Sigmoid colon (tissue), 7 donors: Measurements from ENCODE around the gene ZACN. TPM values are rescaled to one million over a fixed set of nuclear protein-coding genes. Genes with fewer than 3 reads are reported as not detected.

ENCODE experiments used
- DNase-seq: peaks from one replicate; pipeline ENCODE4 v3.0.0-alpha.2; 2019
- H3K27ac ChIP-seq, 4 donors: fragments of 200-600 bp; sonication (generic); one replicate each; pipeline ENCODE4 v1.5.1; 2016 to 2019; ENCODE audit warnings: mild to moderate bottlenecking in 1 of 4
- H3K27me3 ChIP-seq, 3 donors: fragments of 200-600 bp; sonication (generic); one replicate each; pipeline ENCODE4 v1.5.1; 2019; ENCODE audit warnings: mild to moderate bottlenecking in 1 of 3
- H3K36me3 ChIP-seq, 4 donors: fragments of 200-600 bp; sonication (generic); one replicate each; pipeline ENCODE4 v1.5.1; 2016 to 2019
- H3K4me1 ChIP-seq, 4 donors: fragments of 200-600 bp; sonication (generic); one replicate each; pipeline ENCODE4 v1.5.1; 2017 to 2019
- H3K4me3 ChIP-seq, 4 donors: fragments of 200-600 bp; sonication (generic); one replicate each; pipeline ENCODE4 v1.5.1; 2017 to 2019; ENCODE audit warnings: mild to moderate bottlenecking in 2 of 4, moderate library complexity in 1 of 4
- H3K9me3 ChIP-seq, 4 donors: fragments of 200-600 bp in 3 of 4; sonication (generic) in 3 of 4; one replicate each; pipeline versions ENCODE4 v1.5.1 to v1.6.1; 2013 to 2019
- EP300 ChIP-seq, 4 donors: sonication (generic); formaldehyde crosslinking; IDR thresholded peaks; one replicate each; pipeline ENCODE4 v1.6.1; 2017; ENCODE audit warnings: antibody characterized with exemption in 4 of 4
- POLR2A ChIP-seq, 2 donors: fragments of 450-650 bp; IDR thresholded peaks; one replicate each; pipeline ENCODE4 v1.6.1; 2016; ENCODE audit warnings: antibody characterized with exemption in 2 of 2, mild to moderate bottlenecking in 2 of 2, moderate library complexity in 2 of 2
- POLR2AphosphoS5 ChIP-seq, 4 donors: sonication (generic); formaldehyde crosslinking; IDR thresholded peaks; one replicate each; pipeline ENCODE4 v1.6.1; 2017; ENCODE audit warnings: antibody characterized with exemption in 4 of 4
- WGBS, 2 donors: extraction: QIAGEN DNeasy Blood & Tissue Kit; methylation state at CpG; one replicate each; pipeline ENCODE4 v1.1.7; 2013; 5-methylcytosine and 5-hydroxymethylcytosine counted together
- intact Hi-C: fragments of 100-400 bp; cut with DNase I; formaldehyde crosslinking; loops from one replicate; pipeline ENCODE4 v1.15.1; 2023
- polyA plus RNA-seq, 3 donors: library from polyadenylated mRNA; stranded (reverse); fragments of 200-250 nt; gene quantifications; one replicate each; pipeline ENCODE4 v1.2.3, GENCODE V29; 2013
- total RNA-seq, 4 donors: library from RNA; depleted of rRNA; stranded (reverse); fragments of >200 nt; gene quantifications; one replicate each; pipeline ENCODE4 v1.1.0, GENCODE V29; 2016
- TF ChIP-seq, protein P1 (sequence below), 4 experiments: fragments of 450-650 bp in 3 of 4; fragments of 200-600 bp in 1 of 4; IDR thresholded peaks; one replicate each; pipeline ENCODE4 v1.5.1; 2016 to 2019; ENCODE audit warnings: antibody characterized with exemption in 4 of 4, mild to moderate bottlenecking in 3 of 4, moderate library complexity in 2 of 4
- donor health status: healthy with polysubstance abuse.
- donor health status: Bipolar disorder and iron deficiency.
- donor health status: healthy.

ZACN gene
- total and polyA plus RNA-seq, 7 donors = 0.16 to 3.5 (median 1.2) TPM

DNA sequence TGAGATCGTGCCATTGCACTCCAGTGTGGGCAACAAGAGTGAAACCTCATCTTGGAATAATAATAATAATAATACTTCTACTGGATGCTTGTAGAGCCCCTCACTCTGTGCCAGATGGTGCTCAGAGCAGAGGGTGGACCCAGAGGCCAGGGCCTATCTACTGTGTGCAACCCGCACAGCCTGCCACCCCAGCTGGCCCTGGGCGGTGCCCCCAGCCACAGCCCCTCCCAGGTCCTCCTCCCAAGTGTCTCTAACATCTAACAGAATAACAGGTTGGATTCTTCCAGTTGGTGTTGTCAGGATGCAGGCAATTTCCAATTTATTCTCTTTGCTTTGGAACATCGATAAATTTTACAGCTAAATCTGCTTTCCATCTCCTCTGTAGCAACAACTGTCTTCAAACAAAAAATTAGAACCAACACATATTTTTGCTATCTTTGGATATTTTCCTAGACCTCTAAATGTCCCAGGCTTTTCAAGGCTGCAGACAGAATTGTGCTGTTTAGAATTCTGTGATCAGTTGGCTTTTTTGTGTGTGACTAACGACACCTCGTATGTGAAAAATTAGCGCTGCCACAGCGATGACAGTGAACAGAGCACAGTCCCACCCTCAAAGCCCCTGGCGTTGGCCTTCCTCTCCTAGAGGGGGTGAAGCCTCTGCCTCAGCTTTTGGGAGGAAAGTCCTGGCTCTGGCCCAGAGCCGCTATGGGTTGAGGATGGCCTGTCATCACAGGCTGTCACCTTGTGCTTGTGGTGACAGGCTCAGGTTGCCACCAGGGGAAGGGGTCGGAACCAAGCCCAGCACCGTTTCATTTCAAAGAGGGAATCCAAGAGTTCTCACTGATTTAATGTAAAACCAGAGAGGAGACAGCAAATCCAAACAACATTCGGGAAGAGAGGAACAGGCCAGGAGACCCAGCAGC lies 44.3 kb upstream of the ZACN start:
- H3K4me3 ChIP-seq = no peak overlapping the region
- H3K27ac ChIP-seq = peak overlapping the region in 3 of 4 donors; percentile 86 to 92 (median 87)
- DNase-seq = no peak
- peaks cover 0 to 5% (median 3%) of the 10 kb centered on the region in 4 donors for H3K36me3 ChIP-seq
- TF ChIP-seq POLR2A (IDR thresholded peaks at IDR 0.05) (no peak), POLR2AphosphoS5 (IDR thresholded peaks at IDR 0.05) (peak; percentile 77 to 94 (median 86)), EP300 (IDR thresholded peaks at IDR 0.05) (peak in 3 of 4 donors; percentile 59 to 76 (median 68))
- TF ChIP-seq, protein P1, sequence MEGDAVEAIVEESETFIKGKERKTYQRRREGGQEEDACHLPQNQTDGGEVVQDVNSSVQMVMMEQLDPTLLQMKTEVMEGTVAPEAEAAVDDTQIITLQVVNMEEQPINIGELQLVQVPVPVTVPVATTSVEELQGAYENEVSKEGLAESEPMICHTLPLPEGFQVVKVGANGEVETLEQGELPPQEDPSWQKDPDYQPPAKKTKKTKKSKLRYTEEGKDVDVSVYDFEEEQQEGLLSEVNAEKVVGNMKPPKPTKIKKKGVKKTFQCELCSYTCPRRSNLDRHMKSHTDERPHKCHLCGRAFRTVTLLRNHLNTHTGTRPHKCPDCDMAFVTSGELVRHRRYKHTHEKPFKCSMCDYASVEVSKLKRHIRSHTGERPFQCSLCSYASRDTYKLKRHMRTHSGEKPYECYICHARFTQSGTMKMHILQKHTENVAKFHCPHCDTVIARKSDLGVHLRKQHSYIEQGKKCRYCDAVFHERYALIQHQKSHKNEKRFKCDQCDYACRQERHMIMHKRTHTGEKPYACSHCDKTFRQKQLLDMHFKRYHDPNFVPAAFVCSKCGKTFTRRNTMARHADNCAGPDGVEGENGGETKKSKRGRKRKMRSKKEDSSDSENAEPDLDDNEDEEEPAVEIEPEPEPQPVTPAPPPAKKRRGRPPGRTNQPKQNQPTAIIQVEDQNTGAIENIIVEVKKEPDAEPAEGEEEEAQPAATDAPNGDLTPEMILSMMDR (IDR thresholded peaks at IDR 0.05) = no peak
- H3K27me3 ChIP-seq = no peaks in the 10 kb centered on the region
- peaks cover 0 to 80% (median 69%) of the 10 kb centered on the region in 4 donors for H3K4me1 ChIP-seq
- H3K9me3 ChIP-seq = no peaks in the 10 kb centered on the region
- intact Hi-C loops = no loop called here
- 86 to 90% methylated on average over 13 of the region's 13 CpGs for WGBS, 2 donors

DNA sequence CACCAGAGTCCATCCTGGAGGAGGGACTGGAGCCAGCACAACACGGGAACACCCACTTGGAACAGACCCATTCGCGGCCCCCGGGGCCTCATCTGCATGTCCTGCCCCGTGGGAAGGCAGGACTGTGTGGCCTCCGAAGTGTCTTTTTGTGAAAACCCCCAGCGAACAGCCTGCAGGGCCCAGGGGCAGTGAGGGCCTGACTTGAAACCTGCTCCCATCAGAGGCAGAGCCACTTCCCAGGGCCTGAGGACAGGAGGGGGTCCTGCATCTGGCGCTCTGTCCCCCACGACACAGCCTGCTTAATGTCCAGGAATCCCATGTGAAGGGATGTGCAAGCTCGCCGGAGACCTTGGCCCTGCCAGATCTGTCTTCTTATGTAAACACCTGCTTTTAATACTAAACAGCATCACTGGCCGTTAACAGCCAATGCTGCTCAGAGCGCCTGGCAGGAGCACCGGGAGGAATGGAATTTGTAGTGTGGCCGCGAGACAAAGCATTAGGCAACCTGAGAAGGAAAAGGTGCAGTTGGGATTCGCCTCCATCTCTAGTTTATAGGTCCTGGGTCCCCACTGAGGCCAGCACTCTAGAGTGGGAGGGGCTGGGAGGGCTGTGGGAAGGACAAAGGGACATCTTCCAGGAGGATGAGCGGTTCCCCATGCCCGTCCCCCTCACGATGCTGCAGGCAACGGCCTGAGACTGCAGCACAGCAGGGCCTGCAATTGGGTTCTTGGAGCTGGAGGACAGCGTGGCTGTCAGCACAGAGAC lies 42.3 kb upstream of the ZACN start:
- DNase-seq = peak; percentile 96
- H3K4me1 ChIP-seq = peaks cover 0 to 95% (median 78%) of the 10 kb centered on the region in 4 donors
- intact Hi-C loops = no loop called here

DNA sequence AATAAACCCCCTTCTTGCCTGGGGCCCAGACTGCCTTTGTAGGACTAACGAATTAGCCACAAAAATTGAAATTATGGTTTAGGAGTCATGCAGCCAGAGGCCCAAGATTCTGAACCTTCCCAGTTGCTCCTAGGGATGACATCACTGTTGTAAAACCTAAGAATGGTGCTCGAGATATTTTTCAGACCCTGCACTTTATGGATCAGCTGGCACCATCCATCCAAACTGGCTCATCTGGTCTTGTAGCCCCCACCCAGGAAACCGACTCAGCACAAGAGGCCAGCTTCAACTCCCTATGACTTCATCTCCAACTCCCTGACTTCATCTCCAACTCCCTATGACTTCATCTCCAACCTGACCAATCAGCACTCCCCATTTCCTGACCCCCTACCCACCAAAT lies 40.9 kb upstream of the ZACN start:
- peak overlapping the region; percentile 21 to 92 (median 86) for H3K27ac ChIP-seq
- 64 to 85% methylated on average over 3 of the region's 3 CpGs for WGBS, 2 donors
- no peak overlapping the region for H3K4me3 ChIP-seq
- no peaks in the 10 kb centered on the region for H3K27me3 ChIP-seq
- no peak for DNase-seq
- TF ChIP-seq POLR2AphosphoS5 (IDR thresholded peaks at IDR 0.05) (no peak), EP300 (IDR thresholded peaks at IDR 0.05) (no peak), POLR2A (IDR thresholded peaks at IDR 0.05) (no peak)
- TF ChIP-seq, protein P1 (IDR thresholded peaks at IDR 0.05) = no peak
- peaks cover 13 to 38% (median 30%) of the 10 kb centered on the region in 4 donors for H3K36me3 ChIP-seq
- intact Hi-C loops = no loop called here
- H3K9me3 ChIP-seq = no peaks in the 10 kb centered on the region
- peaks cover 0 to 84% (median 73%) of the 10 kb centered on the region in 4 donors for H3K4me1 ChIP-seq

More for the DNA sequence above, 42.3 kb upstream of the ZACN start:
- Histone ChIP-seq H3K9me3 (no peaks in the 10 kb centered on the region), H3K27me3 (no peaks in the 10 kb centered on the region), H3K27ac (peak overlapping the region; percentile 66 to 92 (median 86)), H3K36me3 (peaks cover 8 to 25% (median 21%) of the 10 kb centered on the region in 4 donors), H3K4me3 (peak overlapping the region in 1 of 4 donors; percentile 16)
- no peak for TF ChIP-seq POLR2A (IDR thresholded peaks at IDR 0.05)
- TF ChIP-seq, protein P1 (IDR thresholded peaks at IDR 0.05) = no peak
- peak; percentile 93 to 96 (median 93) for TF ChIP-seq EP300 (IDR thresholded peaks at IDR 0.05)
- peak; percentile 98 to 100 (median 98) for TF ChIP-seq POLR2AphosphoS5 (IDR thresholded peaks at IDR 0.05)
- 67 to 69% methylated on average over 22 of the region's 22 CpGs for WGBS, 2 donors

DNA sequence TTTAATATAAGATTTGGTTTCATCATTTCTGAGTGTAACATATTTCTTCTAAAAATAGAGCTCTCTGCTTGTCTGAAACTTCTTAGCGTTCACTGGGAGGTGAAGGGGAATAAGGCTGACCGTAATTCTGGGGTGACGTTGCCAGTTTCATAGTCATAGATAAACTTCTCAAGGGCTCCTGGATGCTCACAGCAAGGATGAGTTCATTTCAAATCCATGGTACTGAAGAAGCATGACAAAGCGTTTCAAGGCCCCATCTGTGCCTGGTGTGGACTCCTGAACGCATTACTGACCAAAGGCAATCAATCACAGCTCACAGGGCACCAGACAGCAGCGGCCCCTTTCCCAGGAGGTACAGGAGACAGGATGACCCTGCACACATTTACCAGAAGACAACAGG lies 39.9 kb upstream of the ZACN start:
- peak; percentile 87 for DNase-seq
- Histone ChIP-seq H3K27ac (peak overlapping the region; percentile 35 to 92 (median 86)), H3K36me3 (peaks cover 24 to 49% (median 41%) of the 10 kb centered on the region in 4 donors)

More for the DNA sequence above, 39.9 kb upstream of the ZACN start:
- Histone ChIP-seq H3K4me1 (peaks cover 0 to 74% (median 62%) of the 10 kb centered on the region in 4 donors), H3K9me3 (no peaks in the 10 kb centered on the region), H3K4me3 (no peak overlapping the region), H3K27me3 (no peaks in the 10 kb centered on the region)
- intact Hi-C loops = no loop called here
- TF ChIP-seq, protein P1 (IDR thresholded peaks at IDR 0.05) = no peak
- TF ChIP-seq EP300 (IDR thresholded peaks at IDR 0.05) = peak in 3 of 4 donors; percentile 63 to 69 (median 68)
- peak; percentile 63 to 83 (median 78) for TF ChIP-seq POLR2AphosphoS5 (IDR thresholded peaks at IDR 0.05)
- WGBS, 2 donors = 85 to 87% methylated on average over 6 of the region's 6 CpGs
